ENCODE measurements around the gene PIGZ. TPM values are rescaled to one million over a fixed set of nuclear protein-coding genes. Genes with fewer than 3 reads are reported as not detected.

The PIGZ gene
- total RNA-seq, 3 donors from 2014 or later, result 29.1 to 131 (median 122) TPM

DNA sequence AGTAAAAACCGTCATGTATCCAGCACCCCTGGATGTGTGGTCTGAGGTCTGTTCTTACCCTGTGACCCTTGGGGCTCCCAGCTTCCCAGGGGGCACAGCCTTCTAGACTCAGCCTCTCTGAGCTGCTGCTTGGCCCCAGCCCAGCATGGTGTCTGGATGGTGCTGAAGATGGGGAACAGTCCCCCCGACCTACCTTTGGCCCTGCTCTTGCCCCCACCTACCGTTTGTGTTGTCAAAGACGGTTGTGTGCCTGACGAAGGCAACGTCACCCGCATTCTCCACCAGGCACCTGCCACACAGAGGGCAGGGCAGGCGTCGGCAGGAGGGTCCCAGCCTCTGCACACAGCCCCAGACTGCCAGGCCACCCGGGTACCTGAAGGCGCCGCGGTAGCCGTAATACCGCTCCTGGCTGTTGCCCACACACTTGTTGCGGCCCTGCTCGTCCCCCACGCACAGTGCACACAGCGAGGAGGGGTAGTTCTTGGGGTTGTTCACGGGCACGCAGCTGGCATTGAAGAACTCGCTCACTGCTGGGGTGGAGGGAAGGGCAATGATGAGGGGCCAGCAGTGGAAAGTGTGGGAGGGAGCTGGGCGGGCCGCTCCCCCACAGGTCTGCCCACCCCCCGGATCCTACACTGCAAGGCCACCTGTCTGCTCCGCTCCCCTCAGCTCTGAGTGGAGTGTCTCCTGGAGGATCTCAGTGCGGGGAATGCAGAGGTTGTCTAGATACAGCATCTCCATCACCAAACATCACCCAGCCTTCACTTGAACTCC is 40.0 kb upstream of the PIGZ start:
- TF ChIP-seq, protein P1, sequence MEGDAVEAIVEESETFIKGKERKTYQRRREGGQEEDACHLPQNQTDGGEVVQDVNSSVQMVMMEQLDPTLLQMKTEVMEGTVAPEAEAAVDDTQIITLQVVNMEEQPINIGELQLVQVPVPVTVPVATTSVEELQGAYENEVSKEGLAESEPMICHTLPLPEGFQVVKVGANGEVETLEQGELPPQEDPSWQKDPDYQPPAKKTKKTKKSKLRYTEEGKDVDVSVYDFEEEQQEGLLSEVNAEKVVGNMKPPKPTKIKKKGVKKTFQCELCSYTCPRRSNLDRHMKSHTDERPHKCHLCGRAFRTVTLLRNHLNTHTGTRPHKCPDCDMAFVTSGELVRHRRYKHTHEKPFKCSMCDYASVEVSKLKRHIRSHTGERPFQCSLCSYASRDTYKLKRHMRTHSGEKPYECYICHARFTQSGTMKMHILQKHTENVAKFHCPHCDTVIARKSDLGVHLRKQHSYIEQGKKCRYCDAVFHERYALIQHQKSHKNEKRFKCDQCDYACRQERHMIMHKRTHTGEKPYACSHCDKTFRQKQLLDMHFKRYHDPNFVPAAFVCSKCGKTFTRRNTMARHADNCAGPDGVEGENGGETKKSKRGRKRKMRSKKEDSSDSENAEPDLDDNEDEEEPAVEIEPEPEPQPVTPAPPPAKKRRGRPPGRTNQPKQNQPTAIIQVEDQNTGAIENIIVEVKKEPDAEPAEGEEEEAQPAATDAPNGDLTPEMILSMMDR (IDR thresholded peaks at IDR 0.05), result no peak
- Histone ChIP-seq H3K4me3 (no peak overlapping the region), H3K4me1 (ENCODE audit: low read depth) (peaks cover 7% of the 10 kb centered on the region), H3K36me3 (ENCODE audit: low read depth) (no peaks in the 10 kb centered on the region), H3K9me3 (no peaks in the 10 kb centered on the region)
- ATAC-seq (no peak), DNase-seq (peak in 1 of 3 donors; percentile 11)
- intact Hi-C loops (cut with DNase I, micrococcal nuclease), result loop anchor here in 1 of 2 donors (10.0 kb wide), 1 partner anchor 176 kb away; no protein-coding TSS in a partner anchor

DNA sequence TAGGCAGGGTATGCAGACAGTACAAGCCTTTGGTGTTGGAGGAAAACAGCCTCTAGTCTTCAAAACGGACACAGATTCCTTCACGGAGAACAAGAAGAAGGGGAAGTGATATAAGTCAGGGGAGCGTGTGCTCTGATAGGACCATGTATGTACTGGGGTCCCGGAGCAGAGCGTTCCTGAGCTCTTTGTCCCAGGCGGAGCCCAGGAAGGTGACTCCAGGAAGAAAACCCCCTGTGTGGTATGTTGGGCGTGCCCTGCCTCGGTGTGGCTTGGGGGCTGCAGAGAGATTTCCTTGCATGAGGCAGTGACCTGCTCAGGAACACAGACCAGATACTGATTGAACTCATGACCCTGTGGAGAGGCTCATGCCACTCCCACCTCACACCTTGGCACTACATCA is 39.3 kb upstream of the PIGZ start:
- intact Hi-C loops (cut with DNase I, micrococcal nuclease), result loop anchor here in 1 of 2 donors (10.0 kb wide), 1 partner anchor 177 kb away; no protein-coding TSS in a partner anchor
- Histone ChIP-seq H3K9me3 (no peaks in the 10 kb centered on the region), H3K4me1 (ENCODE audit: low read depth) (peaks cover 7% of the 10 kb centered on the region), H3K36me3 (ENCODE audit: low read depth) (no peaks in the 10 kb centered on the region), H3K4me3 (no peak overlapping the region)
- ATAC-seq, result no peak
- TF ChIP-seq, protein P1 (IDR thresholded peaks at IDR 0.05), result no peak
- peak in 1 of 3 donors; percentile 6 for DNase-seq

DNA sequence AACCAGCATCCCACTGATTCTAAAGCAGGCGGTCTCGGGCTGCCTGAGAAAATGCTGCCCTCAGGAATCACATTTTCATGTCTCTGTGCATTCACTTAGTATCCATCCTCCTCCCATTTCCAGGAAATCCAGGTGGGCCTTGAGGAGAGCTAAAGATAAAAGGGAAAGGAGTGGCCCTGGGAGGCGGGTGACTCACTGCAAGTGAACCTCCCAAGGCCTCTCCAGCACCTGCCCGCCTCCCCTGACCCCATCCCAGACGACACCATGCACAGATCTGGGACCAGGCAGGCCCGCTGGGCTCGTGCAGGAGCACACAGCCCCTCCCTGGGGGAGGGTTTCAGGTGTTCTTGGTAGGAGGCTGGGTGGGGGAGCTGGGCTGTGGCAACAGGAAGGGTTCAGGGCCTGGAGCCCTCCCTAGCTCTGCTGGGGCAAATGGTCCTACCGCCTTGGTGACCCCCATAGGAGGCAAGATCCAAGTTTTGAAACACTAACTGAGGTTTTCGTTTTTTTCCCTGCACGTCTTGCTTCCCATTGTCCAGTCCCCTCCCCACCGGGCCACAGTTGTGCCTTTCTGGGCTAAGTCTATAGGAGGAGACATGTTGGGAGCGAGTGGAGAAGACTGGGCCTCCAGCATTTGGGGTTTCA is 38.8 kb upstream of the PIGZ start:
- DNase-seq (peak in 2 of 3 donors; percentile 27 to 48), ATAC-seq (peak; percentile 17)
- intact Hi-C loops (cut with DNase I, micrococcal nuclease), result loop anchor here in 1 of 2 donors (10.0 kb wide), 1 partner anchor 177 kb away; no protein-coding TSS in a partner anchor
- H3K36me3 ChIP-seq (ENCODE audit: low read depth), result no peaks in the 10 kb centered on the region
- peaks cover 7% of the 10 kb centered on the region for H3K4me1 ChIP-seq (ENCODE audit: low read depth)
- TF ChIP-seq, protein P1 (IDR thresholded peaks at IDR 0.05), result no peak
- H3K4me3 ChIP-seq, result no peak overlapping the region
- H3K9me3 ChIP-seq, result no peaks in the 10 kb centered on the region

DNA sequence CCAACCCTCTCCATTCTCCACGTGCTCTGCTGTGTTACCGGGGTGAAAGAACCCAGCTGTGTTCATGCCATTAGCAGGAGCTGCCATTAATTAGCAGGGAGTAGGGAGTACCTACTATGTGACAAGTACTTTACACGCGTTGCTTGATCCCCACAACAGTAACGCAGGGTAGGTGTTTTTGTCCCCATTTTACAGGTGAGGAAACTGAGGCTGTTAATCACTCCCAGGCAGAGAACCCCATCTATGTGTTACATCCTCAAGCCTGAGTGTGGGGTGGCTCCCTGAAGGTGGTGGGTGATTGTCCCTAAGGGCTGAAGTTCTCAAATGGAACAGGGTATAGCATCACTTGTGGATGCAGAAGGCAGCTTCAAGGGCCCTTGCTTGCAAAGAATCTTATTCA is 38.2 kb upstream of the PIGZ start:
- Histone ChIP-seq H3K4me3 (no peak overlapping the region), H3K36me3 (ENCODE audit: low read depth) (no peaks in the 10 kb centered on the region), H3K9me3 (no peaks in the 10 kb centered on the region), H3K4me1 (ENCODE audit: low read depth) (peaks cover 7% of the 10 kb centered on the region)
- ATAC-seq (no peak), DNase-seq (no peak)
- TF ChIP-seq, protein P1 (IDR thresholded peaks at IDR 0.05), result no peak
- intact Hi-C loops (cut with DNase I, micrococcal nuclease), result loop anchor here in 1 of 2 donors (10.0 kb wide), 1 partner anchor 178 kb away; no protein-coding TSS in a partner anchor

DNA sequence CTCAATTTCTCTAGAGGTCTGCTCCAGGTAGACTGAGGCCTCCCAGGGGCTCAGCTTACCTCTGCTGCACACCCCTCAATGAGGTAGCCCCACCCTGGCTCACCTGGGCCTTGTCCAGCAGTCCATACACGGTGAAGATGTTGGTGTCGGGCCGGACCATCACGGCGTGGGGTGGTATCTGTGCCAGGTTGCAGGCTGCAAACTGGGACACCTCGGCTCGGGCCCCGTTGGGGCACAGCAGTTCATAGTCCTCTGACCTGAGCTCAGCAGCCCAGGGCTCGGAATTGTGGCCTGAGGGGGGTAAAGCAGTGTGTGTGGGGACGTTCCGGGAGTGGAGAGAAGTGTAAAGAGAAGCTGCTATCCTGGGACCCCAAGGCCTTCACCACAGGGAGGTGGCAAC is 37.8 kb upstream of the PIGZ start:
- intact Hi-C loops (cut with DNase I, micrococcal nuclease), result loop anchor here in 1 of 2 donors (10.0 kb wide), 1 partner anchor 178 kb away; no protein-coding TSS in a partner anchor
- Histone ChIP-seq H3K4me1 (ENCODE audit: low read depth) (peaks cover 7% of the 10 kb centered on the region), H3K9me3 (no peaks in the 10 kb centered on the region), H3K4me3 (no peak overlapping the region), H3K36me3 (ENCODE audit: low read depth) (no peaks in the 10 kb centered on the region)
- ATAC-seq, result no peak
- peak in 2 of 3 donors; percentile 21 to 49 for DNase-seq
- TF ChIP-seq, protein P1 (IDR thresholded peaks at IDR 0.05), result no peak

Measured in mucosa of descending colon (tissue), 3 donors.